Sciatic nerve (tissue), 2 donors: ENCODE data around the gene FNDC11. TPM values are rescaled to one million over a fixed set of nuclear protein-coding genes. Genes with fewer than 3 reads are reported as not detected.
"Not testable (repeated sequence)": the region's sequence is repeated elsewhere in the genome, so short reads cannot be mapped to it uniquely, and the experiment has no call there.

Experiments used
- ATAC-seq: fragments of 200-7000 bp; cut with Tn5 transposase; one replicate; pipeline ENCODE4 v1.9.1; 2020; ENCODE audit warnings: mild to moderate bottlenecking, moderate library complexity
- DNase-seq: peaks from one replicate; pipeline ENCODE4 v3.0.0-alpha.2; 2020; ENCODE audit warnings: low spot score
- intact Hi-C: fragments of 100-400 bp; cut with DNase I; formaldehyde crosslinking; loops from one replicate; pipeline ENCODE4 v1.14.2; 2022
- total RNA-seq: library from RNA; stranded (reverse); fragmentation: NEBNext Ultra II Directional; extraction: Animal tissue kit (Norgen Biotek cat#: 25700); gene quantifications from one replicate; pipeline ENCODE4 v1.2.1, GENCODE V29; 2021
- donor health status: DM: no; HTN: no; CAD: no.
- donor health status: DM: no; HTN: no; CAD: no.

FNDC11 gene
- total RNA-seq, 1 donor from 2014 or later: 0.94 TPM

- ATAC-seq: peak; percentile 42
- intact Hi-C loops: no loop called here
- no peak for DNase-seq
Observed at GRCh38 chr20:63587776-63588591, 34.0 kb downstream of the FNDC11 start.

GRCh38 chr20:63588641-63589041 lies 34.7 kb downstream of the FNDC11 start:
- peak; percentile 27 for ATAC-seq
- no peak for DNase-seq
- intact Hi-C loops: no loop called here

- intact Hi-C loops: no loop called here
- DNase-seq (no peak), ATAC-seq (no peak)
Observed at GRCh38 chr20:63589261-63590217, 35.6 kb downstream of the FNDC11 start.

DNA sequence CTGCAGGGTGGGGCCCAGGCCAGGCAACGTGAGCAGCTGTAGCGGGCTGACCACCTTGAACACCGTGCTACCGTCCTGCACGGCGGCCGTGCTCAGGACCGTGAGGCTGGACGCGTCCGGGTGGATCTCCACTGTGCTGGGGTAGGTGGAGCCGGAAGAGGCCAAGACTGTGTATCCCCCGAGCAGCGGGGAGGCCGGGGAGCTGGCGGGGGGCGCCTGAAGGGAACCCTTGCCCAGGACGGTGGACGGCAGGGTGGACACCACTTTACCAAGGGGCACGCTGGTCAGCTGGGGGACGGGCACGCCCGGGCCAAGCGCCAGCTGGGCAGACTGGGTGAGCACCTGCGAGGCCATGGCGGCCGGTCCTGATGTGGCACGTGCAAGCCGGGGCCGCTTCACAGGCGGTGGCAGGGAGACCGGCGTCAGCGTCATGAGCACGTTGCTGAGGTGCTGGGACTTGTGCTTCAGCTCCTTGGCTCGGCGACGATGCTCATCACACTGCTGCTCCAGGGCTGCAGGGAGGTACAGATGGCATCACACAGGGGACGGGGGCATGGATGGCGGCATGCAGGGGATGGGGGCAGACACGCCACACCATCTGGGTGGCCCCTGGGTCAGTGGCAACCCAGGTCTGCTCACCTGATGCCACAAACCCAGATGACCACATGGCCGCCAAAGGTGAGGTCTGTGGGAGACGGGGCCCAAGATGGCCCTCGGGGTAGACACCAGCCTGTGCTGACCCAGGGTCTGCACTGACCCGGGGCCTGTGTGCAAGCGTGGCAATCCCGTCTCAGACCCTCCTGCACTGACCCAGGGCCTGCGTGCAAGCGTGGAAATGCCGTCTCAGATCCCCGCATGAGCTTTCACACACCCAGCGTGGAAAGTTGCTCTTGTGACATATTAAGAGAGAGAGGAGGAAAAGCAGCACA lies 36.5 kb downstream of the FNDC11 start:
- intact Hi-C loops: no loop called here
- DNase-seq (no peak), ATAC-seq (no peak)

DNA sequence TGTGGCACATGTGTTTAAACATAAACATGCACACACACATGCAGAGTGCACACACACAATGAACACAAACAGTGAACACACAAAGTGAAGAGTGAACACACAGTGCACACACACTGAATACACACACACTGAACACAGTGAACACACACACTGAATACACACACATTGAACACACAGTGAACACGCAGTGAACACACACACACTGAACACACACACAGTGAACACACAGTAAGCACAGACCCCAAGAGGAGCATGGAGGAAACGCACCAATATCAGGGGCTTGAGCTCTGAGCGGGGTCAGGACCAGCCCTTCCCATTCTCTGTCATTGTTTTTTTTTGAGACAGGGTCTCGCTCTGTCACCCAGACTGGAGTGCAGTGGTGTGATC lies 37.2 kb downstream of the FNDC11 start:
- DNase-seq (no peak), ATAC-seq (no peak)
- intact Hi-C loops: no loop called here

GRCh38 chr20:63591786-63592355 lies 37.9 kb downstream of the FNDC11 start:
- intact Hi-C loops: no loop called here
- ATAC-seq (no peak), DNase-seq (no peak)

GRCh38 chr20:63592661-63593060 lies 38.7 kb downstream of the FNDC11 start:
- ATAC-seq (no peak), DNase-seq (no peak)
- intact Hi-C loops: no loop called here

DNA sequence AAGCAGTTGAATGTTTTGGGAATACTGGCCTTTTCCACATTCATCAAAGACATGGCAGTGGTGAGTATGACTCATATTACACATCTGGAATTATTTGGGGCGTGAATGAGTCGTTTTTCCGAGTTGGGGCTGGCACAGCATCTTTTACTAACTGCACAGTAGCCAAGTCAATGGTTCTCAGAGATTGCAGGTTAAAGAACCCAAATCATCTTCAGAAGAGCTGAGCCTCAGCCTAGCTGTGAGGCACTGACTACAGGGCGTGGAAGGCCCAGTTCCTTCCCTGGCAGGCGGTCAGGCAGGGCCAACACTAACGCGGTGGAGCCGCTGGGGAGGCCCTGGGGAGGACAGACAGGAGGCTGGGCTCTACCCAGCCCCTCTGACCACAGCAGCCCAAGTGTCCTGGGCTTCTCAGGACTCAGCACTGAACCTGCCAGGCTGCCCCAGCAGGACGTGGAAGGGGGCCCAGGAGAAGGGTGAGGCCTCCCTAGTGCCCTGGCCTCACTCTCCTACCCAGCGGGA lies 40.1 kb downstream of the FNDC11 start:
- DNase-seq: no peak
- intact Hi-C loops: no loop called here
- peak; percentile 65 for ATAC-seq

- intact Hi-C loops: no loop called here
- DNase-seq: no peak
- ATAC-seq: no peak
Observed at GRCh38 chr20:63595416-63596127, 41.6 kb downstream of the FNDC11 start.

- intact Hi-C loops: no loop called here
- DNase-seq: no peak
- ATAC-seq: no peak
Observed at GRCh38 chr20:63596423-63596822, 42.5 kb downstream of the FNDC11 start.

- DNase-seq (no peak), ATAC-seq (no peak)
- intact Hi-C loops: no loop called here
Observed at GRCh38 chr20:63597651-63598478, 43.9 kb downstream of the FNDC11 start.

- ATAC-seq (no peak), DNase-seq (no peak)
- intact Hi-C loops: no loop called here
Observed at GRCh38 chr20:63598479-63599395, 44.8 kb downstream of the FNDC11 start.

GRCh38 chr20:63599396-63600050 lies 45.6 kb downstream of the FNDC11 start:
- intact Hi-C loops: no loop called here
- DNase-seq: no peak
- ATAC-seq: no peak

GRCh38 chr20:63601679-63602078 lies 47.7 kb downstream of the FNDC11 start:
- ATAC-seq, intact Hi-C loops, DNase-seq: not testable (repeated sequence)

DNA sequence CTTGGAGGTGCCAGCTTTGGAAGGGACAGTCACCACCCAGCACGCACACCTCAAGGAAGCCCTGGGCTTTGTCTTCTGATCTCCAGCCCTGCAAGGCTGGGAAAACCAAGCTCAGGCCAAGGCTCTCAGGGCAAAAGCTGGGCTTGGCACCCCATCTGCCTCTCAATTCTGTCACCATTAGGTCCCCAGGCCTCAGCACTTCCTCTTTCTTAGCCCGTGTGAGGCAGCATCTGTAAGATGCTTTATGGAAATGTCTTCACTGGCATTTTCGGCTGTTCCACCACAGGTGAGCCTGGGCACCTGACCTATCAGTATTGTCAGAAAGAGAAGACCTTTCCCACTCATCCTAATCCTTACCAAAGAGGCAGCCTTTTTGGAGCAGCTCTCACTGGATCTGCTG lies 48.4 kb downstream of the FNDC11 start:
- DNase-seq (no peak), ATAC-seq (no peak)
- intact Hi-C loops: no loop called here
